ENCODE results near the gene PSD. TPM values are rescaled to one million over a fixed set of nuclear protein-coding genes. Genes with fewer than 3 reads are reported as not detected.

Gene PSD
- total RNA-seq, 4 donors from 2014 or later, result 0.22 to 1.4 (median 0.54) TPM

DNA sequence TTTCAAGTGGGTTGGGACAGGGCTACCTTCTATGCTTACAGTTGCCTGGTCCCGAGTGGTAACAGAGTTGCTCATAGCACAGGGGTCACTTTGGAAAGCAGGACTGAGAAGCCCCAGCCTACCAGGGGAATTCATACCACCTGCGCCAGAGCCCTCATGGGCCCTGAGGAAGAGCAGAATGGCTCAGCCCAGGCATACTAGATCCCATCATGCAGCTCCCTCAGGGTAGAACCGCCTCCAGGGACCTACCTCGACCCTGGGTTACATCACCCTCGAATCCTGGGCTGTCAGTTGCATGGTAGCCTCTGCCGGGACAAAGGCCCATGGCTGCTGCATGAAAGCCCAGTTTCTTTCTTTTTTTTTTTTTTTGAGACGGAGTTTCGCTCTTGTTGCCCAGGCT, 10.9 kb upstream of the PSD start:
- TF ChIP-seq, protein P1, sequence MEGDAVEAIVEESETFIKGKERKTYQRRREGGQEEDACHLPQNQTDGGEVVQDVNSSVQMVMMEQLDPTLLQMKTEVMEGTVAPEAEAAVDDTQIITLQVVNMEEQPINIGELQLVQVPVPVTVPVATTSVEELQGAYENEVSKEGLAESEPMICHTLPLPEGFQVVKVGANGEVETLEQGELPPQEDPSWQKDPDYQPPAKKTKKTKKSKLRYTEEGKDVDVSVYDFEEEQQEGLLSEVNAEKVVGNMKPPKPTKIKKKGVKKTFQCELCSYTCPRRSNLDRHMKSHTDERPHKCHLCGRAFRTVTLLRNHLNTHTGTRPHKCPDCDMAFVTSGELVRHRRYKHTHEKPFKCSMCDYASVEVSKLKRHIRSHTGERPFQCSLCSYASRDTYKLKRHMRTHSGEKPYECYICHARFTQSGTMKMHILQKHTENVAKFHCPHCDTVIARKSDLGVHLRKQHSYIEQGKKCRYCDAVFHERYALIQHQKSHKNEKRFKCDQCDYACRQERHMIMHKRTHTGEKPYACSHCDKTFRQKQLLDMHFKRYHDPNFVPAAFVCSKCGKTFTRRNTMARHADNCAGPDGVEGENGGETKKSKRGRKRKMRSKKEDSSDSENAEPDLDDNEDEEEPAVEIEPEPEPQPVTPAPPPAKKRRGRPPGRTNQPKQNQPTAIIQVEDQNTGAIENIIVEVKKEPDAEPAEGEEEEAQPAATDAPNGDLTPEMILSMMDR (IDR thresholded peaks at IDR 0.05; ENCODE audit: low read depth), result no peak

DNA sequence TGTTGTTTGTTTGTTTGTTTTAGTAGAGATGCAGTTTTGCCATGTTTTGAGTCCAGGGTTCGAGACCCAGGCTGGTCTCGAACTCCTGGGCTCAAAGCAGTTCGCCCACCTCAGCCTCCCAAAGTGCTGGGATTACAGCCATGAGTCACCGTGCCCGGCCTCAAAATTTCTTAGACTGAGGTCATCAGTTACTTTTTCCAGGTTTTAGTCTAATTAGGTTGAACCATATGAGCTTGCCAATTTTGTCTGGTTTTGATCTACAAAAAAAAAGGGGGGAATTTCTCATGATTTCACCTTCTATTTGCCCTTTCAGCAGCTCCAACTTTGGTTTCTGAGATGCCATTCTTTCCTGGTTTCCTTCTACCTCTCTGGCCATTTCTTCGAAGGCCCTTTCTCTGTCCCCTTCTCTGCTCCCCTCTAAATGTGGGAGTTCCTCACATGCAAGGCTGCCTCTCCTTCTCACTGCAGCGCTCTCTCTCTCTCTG, 8.3 kb upstream of the PSD start:
- TF ChIP-seq, protein P1 (IDR thresholded peaks at IDR 0.05; ENCODE audit: low read depth), result no peak

DNA sequence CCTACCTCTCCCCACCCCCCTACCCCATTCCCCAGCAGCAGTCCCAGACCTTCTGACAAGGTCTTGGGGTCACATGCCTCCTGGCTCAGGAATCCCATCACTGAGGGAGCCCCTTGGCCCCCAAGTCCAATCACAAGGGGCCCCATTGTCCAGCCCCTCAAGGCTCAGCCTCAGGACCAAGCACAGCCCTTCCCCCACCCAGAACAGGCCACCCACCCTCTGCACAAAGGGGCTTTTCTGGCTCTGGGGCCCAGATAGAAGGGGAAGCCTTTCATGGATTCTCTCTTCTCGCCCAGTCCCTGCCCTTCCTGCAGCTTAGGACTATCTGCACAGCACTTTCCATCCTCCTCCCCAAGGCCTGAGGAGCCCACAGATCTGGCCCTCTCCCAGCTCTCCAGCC, 6.9 kb upstream of the PSD start:
- TF ChIP-seq, protein P1 (IDR thresholded peaks at IDR 0.05; ENCODE audit: low read depth), result no peak

DNA sequence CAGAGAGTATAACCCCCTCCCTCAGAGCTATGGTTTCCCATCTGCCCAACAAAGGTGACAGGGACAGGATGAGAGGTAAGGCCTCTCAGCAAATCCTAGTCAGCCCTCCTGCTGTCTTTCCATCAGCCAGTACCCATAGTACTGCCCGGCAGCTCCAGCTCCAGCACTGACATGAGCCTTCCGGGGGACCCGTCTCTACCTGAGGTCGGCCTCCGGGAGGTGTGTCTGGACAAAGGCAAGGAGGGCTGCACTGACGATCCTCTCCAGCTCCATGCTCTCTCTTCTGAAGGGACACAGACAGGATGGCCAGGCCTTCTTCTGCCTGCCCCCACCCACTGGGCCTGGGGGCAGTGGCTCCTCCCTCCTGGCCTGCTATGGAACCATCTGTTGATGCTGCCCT, 6.3 kb upstream of the PSD start:
- TF ChIP-seq, protein P1 (IDR thresholded peaks at IDR 0.05; ENCODE audit: low read depth), result no peak

DNA sequence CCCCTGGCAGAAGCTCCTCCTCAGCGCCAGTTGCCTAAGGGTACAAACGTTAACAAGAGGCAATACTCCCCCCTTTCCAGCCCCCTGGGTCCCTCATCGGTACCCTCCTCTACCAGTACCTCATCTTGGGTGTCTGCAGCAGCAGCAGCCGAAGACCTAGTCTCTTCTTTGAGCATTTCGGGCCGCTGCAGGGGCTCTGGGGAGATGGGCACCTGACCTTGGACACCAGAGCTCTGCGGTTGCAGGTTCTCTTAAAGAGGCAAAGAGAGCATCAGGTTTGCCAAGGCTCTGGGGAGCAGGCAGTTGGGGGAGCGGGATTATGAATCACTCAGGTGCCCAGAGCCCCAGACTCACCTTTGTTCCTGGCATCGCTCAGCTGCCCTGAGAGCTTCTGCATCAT, 5.6 kb upstream of the PSD start:
- TF ChIP-seq, protein P1 (IDR thresholded peaks at IDR 0.05; ENCODE audit: low read depth), result no peak

DNA sequence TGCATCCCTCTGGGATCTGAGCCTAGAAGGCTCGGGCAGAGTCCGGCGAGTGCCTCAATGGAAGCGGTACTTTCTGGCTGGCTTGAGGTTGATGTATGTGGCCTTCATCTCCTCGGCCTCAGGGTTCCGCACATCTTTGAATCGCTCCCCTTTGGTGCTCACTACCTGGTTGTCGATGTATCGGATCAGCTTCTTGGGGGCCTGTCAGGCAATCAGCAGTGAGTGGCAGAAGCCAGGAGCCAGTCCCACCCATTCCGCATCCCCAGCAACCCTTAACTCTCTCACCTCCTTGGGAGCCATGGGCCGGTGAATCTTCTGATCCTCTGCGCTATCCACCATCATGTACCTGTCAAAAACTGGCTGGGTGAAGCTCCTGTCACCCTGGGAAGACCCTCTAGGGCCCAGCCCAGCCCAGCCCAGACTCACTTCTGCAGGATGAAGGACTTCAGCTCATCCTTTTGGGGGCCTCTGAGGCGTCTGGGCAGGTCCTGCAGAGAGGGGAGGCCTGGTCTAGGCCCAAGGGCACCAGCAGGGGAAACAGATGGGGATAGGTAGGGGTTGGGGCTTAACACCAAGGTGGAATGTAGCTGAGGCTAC, 4.9 kb upstream of the PSD start:
- TF ChIP-seq, protein P1 (IDR thresholded peaks at IDR 0.05; ENCODE audit: low read depth), result no peak

DNA sequence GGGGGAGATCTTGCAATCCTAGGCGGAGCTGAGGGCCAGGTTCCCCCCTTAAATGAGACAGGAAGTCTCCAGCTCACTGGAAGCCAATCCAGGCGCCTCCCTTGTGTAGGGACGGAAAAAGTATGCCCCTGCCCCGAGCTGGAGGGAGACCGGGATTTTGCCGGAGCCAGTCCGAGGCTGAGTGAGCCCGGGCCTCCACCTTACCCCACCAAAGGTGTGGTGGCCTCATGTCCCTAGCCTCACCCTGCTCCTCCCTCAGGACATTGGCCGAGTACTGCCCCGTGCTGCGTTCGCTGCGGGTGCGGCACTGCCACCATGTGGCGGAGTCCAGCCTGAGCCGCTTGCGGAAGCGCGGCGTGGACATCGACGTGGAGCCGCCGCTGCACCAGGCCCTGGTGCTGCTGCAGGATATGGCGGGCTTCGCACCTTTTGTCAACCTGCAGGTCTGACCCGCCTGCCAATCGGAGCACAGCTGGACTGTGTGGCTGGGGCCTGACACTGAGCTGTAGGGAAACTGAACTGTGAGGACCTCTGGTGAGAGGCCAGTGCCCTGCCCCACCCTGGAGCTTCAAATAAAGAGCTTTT, 4.1 kb upstream of the PSD start:
- TF ChIP-seq, protein P1 (IDR thresholded peaks at IDR 0.05; ENCODE audit: low read depth), result no peak

Data from subcutaneous adipose tissue (tissue), 4 donors.